Stomach (tissue), 9 donors: Measurements from ENCODE around the gene CEP170. TPM values are rescaled to one million over a fixed set of nuclear protein-coding genes. Genes with fewer than 3 reads are reported as not detected.

Experiments
- DNase-seq, 2 donors: peaks; one replicate each; pipeline versions ENCODE4 v3.0.0 to v3.0.0-alpha.2; 2013 to 2019
- H3K27ac ChIP-seq, 5 donors: fragments of 200-600 bp in 4 of 5; sonication (generic) in 4 of 5; one replicate each; pipeline ENCODE4 v1.5.1; 2013 to 2019; ENCODE audit warnings: mild to moderate bottlenecking in 1 of 5, moderate library complexity in 1 of 5
- H3K27me3 ChIP-seq, 3 donors: fragments of 200-600 bp; sonication (generic); one replicate each; pipeline ENCODE4 v1.5.1; 2017 to 2019; ENCODE audit warnings: mixed run types in 1 of 3
- H3K36me3 ChIP-seq, 4 donors: fragments of 200-600 bp; sonication (generic); 1 replicate in 3 of 4; 2 replicates in 1 of 4; pipeline ENCODE4 v1.5.1; 2016 to 2019
- H3K4me1 ChIP-seq, 4 donors: fragments of 200-600 bp; sonication (generic); one replicate each; pipeline ENCODE4 v1.5.1; 2016 to 2019
- H3K4me3 ChIP-seq, 4 donors: fragments of 200-600 bp; sonication (generic) in 3 of 4; one replicate each; pipeline ENCODE4 v1.5.1; 2016 to 2019; ENCODE audit warnings: mild to moderate bottlenecking in 1 of 4
- H3K9me3 ChIP-seq, 4 donors: fragments of 200-600 bp; sonication (generic); one replicate each; pipeline ENCODE4 v1.5.1; 2016 to 2019
- CTCF ChIP-seq, 7 experiments: fragments of 450-650 bp in 4 of 7; fragments of 200-600 bp in 3 of 7; sonication (generic) in 3 of 7; IDR thresholded peaks; one replicate each; pipeline ENCODE4 v1.5.1; 2016 to 2019; ENCODE audit warnings: antibody characterized with exemption in 7 of 7, control low read depth in 2 of 7, mild to moderate bottlenecking in 1 of 7
- EP300 ChIP-seq: sonication (generic); formaldehyde crosslinking; IDR thresholded peaks from one replicate; pipeline ENCODE4 v1.6.1; 2017; ENCODE audit warnings: antibody characterized with exemption
- POLR2A ChIP-seq, 4 donors: fragments of 450-650 bp; IDR thresholded peaks; one replicate each; pipeline ENCODE4 v1.6.1; 2016; ENCODE audit warnings: antibody characterized with exemption in 4 of 4, control low read depth in 2 of 4, mild to moderate bottlenecking in 1 of 4, moderate library complexity in 1 of 4
- POLR2AphosphoS5 ChIP-seq, 3 donors: sonication (generic); formaldehyde crosslinking; IDR thresholded peaks; one replicate each; pipeline ENCODE4 v1.6.1; 2016; ENCODE audit warnings: antibody characterized with exemption in 3 of 3
- WGBS, 5 donors: extraction: QIAGEN DNeasy Blood & Tissue Kit in 3 of 5; methylation state at CpG; one replicate each; pipeline versions ENCODE4 v1.1.5 to v1.1.7; 2013 to 2018; 5-methylcytosine and 5-hydroxymethylcytosine counted together
- intact Hi-C: fragments of 100-400 bp; cut with DNase I; formaldehyde crosslinking; loops from one replicate; pipeline ENCODE4 v1.15.1; 2023; ENCODE audit warnings: low total_unique reads
- polyA plus RNA-seq, 3 donors: library from polyadenylated mRNA; stranded (reverse); fragments of 200-250 nt; gene quantifications; one replicate each; pipeline ENCODE4 v1.2.3, GENCODE V29; 2013
- total RNA-seq, 5 donors: library from RNA; depleted of rRNA; stranded (reverse); fragments of >200 nt; gene quantifications; one replicate each; pipeline versions ENCODE4 v1.1.0 to v1.2.3, GENCODE V29; 2014 to 2016
- donor health status: healthy with polysubstance abuse.
- donor health status: Bipolar disorder and iron deficiency.
- donor health status: healthy.

The CEP170 gene
- total and polyA plus RNA-seq, 8 donors, result 0.87 to 71.0 (median 12.9) TPM

- peak in 1 of 2 donors; percentile 32 for DNase-seq
- Histone ChIP-seq H3K9me3 (no peaks in the 10 kb centered on the region), H3K27ac (peak overlapping the region in 3 of 5 donors; percentile 13 to 57 (median 49)), H3K4me1 (peaks cover 10 to 76% (median 40%) of the 10 kb centered on the region in 4 donors), H3K27me3 (no peaks in the 10 kb centered on the region), H3K36me3 (no peaks in the 10 kb centered on the region), H3K4me3 (no peak overlapping the region)
- 55 to 75% (median 58%) methylated on average over 2 of the region's 2 CpGs for WGBS, 5 donors
- intact Hi-C loops, result no loop called here
- TF ChIP-seq POLR2AphosphoS5 (IDR thresholded peaks at IDR 0.05) (no peak), EP300 (no peak), CTCF (IDR thresholded peaks at IDR 0.05) (no peak), POLR2A (IDR thresholded peaks at IDR 0.05) (no peak)
Measured at GRCh38 chr1:243264717-243265116, 9.6 kb upstream of the CEP170 start.

- TF ChIP-seq POLR2A (IDR thresholded peaks at IDR 0.05), result no peak
- no peak for TF ChIP-seq EP300
- TF ChIP-seq CTCF (IDR thresholded peaks at IDR 0.05), result no peak
- no peak for TF ChIP-seq POLR2AphosphoS5 (IDR thresholded peaks at IDR 0.05)
- 85 to 98% (median 94%) methylated on average over 1 of the region's 1 CpG for WGBS, 5 donors
- peak in 1 of 2 donors; percentile 30 for DNase-seq
- Histone ChIP-seq H3K4me1 (peaks cover 12 to 72% (median 41%) of the 10 kb centered on the region in 4 donors), H3K36me3 (no peaks in the 10 kb centered on the region), H3K27me3 (no peaks in the 10 kb centered on the region), H3K4me3 (no peak overlapping the region), H3K9me3 (no peaks in the 10 kb centered on the region), H3K27ac (peak overlapping the region in 1 of 5 donors; percentile 1)
- intact Hi-C loops, result no loop called here
Measured at GRCh38 chr1:243261390-243261789, 6.3 kb upstream of the CEP170 start.

- Histone ChIP-seq H3K27me3 (no peaks in the 10 kb centered on the region), H3K9me3 (no peaks in the 10 kb centered on the region), H3K27ac (peak overlapping the region in 1 of 5 donors; percentile 1), H3K4me1 (peaks cover 13 to 72% (median 41%) of the 10 kb centered on the region in 4 donors), H3K36me3 (no peaks in the 10 kb centered on the region), H3K4me3 (no peak overlapping the region)
- no peak for DNase-seq
- intact Hi-C loops, result no loop called here
- TF ChIP-seq EP300, result no peak
- no peak for TF ChIP-seq POLR2A (IDR thresholded peaks at IDR 0.05)
- TF ChIP-seq POLR2AphosphoS5 (IDR thresholded peaks at IDR 0.05), result no peak
- no peak for TF ChIP-seq CTCF (IDR thresholded peaks at IDR 0.05)
- 46 to 60% (median 57%) methylated on average over 4 of the region's 4 CpGs for WGBS, 5 donors
Measured at GRCh38 chr1:243260221-243260880, 5.3 kb upstream of the CEP170 start.

- H3K4me3 ChIP-seq, result no peak overlapping the region
- intact Hi-C loops, result no loop called here
- TF ChIP-seq POLR2A (IDR thresholded peaks at IDR 0.05), result no peak
- no peak for TF ChIP-seq POLR2AphosphoS5 (IDR thresholded peaks at IDR 0.05)
- no peak for TF ChIP-seq CTCF (IDR thresholded peaks at IDR 0.05)
- TF ChIP-seq EP300, result no peak
- H3K27me3 ChIP-seq, result no peaks in the 10 kb centered on the region
- no peak overlapping the region for H3K27ac ChIP-seq
- no peak for DNase-seq
- 91 to 95% (median 92%) methylated on average over 7 of the region's 7 CpGs for WGBS, 5 donors
- no peaks in the 10 kb centered on the region for H3K36me3 ChIP-seq
- no peaks in the 10 kb centered on the region for H3K9me3 ChIP-seq
- H3K4me1 ChIP-seq, result peaks cover 13 to 64% (median 40%) of the 10 kb centered on the region in 4 donors
Measured at GRCh38 chr1:243258731-243259130, 3.6 kb upstream of the CEP170 start.
